T-cell (primary cell): Measurements from ENCODE around the gene TLCD3B. TPM values are rescaled to one million over a fixed set of nuclear protein-coding genes. Genes with fewer than 3 reads are reported as not detected.
A peak's percentile ranks its signal among the peaks of the same experiment; 100 is the strongest.

Experiments
- ATAC-seq, 4 experiments: fragments of 200-7000 bp in 3 of 4; fragments of 150-1000 bp in 1 of 4; cut with Tn5 transposase; replicated peaks in 1 of 4; 1 replicate in 3 of 4; 2 replicates in 1 of 4; pipeline ENCODE4 v1.10.0; 2021; ENCODE audit warnings: moderate library complexity in 3 of 4, mild to moderate bottlenecking in 2 of 4, moderate number of reproducible peaks in 1 of 4
- CTCF ChIA-PET, 2 donors: fragments of 300-600 bp; sonication (Branson Sonifier 250); formaldehyde crosslinking; loops; one replicate each; lab custom pipeline; 2022; ENCODE audit warnings: antibody characterized with exemption in 2 of 2; lab: Charles Lee
- POLR2A ChIA-PET, 2 donors: fragments of 300-600 bp; sonication (Branson Sonifier 250); formaldehyde crosslinking; loops; one replicate each; lab custom pipeline; 2022; ENCODE audit warnings: antibody characterized with exemption in 2 of 2; lab: Charles Lee
- DNase-seq, 35 experiments: peaks; one replicate each; pipeline versions ENCODE4 v3.0.0 to v3.0.0-alpha.2; 2013 to 2023
- H3K27ac ChIP-seq: one replicate; pipeline ENCODE4 v1.5.1; 2013; ENCODE audit warnings: low read length
- H3K27me3 ChIP-seq, 2 experiments: replicated peaks in 1 of 2; 1 replicate in 1 of 2; 2 replicates in 1 of 2; pipeline versions ENCODE4 v1.6.1 to v1.7.0; 2013; ENCODE audit warnings: low read length in 1 of 2, mixed read lengths in 1 of 2; ENCODE audit not compliant: control insufficient read depth in 2 of 2, insufficient read depth in 2 of 2; ENCODE audit errors: extremely low read depth in 1 of 2
- H3K36me3 ChIP-seq, 2 donors: 1 replicate in 1 of 2; 2 replicates in 1 of 2; pipeline versions ENCODE4 v1.6.1 to v1.7.0; 2013; ENCODE audit warnings: low read length in 1 of 2; ENCODE audit not compliant: control insufficient read depth in 2 of 2, insufficient read depth in 1 of 2; ENCODE audit errors: extremely low read depth in 1 of 2
- H3K4me1 ChIP-seq, 2 experiments: 1 replicate in 1 of 2; 2 replicates in 1 of 2; pipeline versions ENCODE4 v1.6.1 to v1.7.0; 2013; ENCODE audit warnings: low read length in 2 of 2, mixed read lengths in 1 of 2; ENCODE audit not compliant: insufficient read depth in 2 of 2, control insufficient read depth in 1 of 2; ENCODE audit errors: extremely low read depth in 1 of 2
- H3K4me3 ChIP-seq, 2 donors: 1 replicate in 1 of 2; 2 replicates in 1 of 2; pipeline versions ENCODE4 v1.5.1 to v1.7.0; 2013; ENCODE audit warnings: mild to moderate bottlenecking in 2 of 2, low read length in 1 of 2, moderate library complexity in 1 of 2; ENCODE audit not compliant: control insufficient read depth in 1 of 2; ENCODE audit errors: extremely low read depth in 1 of 2
- H3K9me3 ChIP-seq: 2 replicates; pipeline ENCODE4 v1.7.0; 2013
- H3K27ac Mint-ChIP-seq, 2 donors: one replicate each; pipeline ENCODE4 v1.8.0; 2020 to 2021; ENCODE audit warnings: mild to moderate bottlenecking in 2 of 2, mixed read lengths in 2 of 2
- H3K27me3 Mint-ChIP-seq, 2 donors: one replicate each; pipeline ENCODE4 v1.8.0; 2021 to 2022; ENCODE audit warnings: mixed read lengths in 2 of 2
- H3K36me3 Mint-ChIP-seq: one replicate; pipeline ENCODE4 v1.8.0; 2021; ENCODE audit warnings: mixed read lengths
- H3K4me1 Mint-ChIP-seq, 3 donors: one replicate each; pipeline ENCODE4 v1.8.0; 2020 to 2022; ENCODE audit warnings: mixed read lengths in 3 of 3, mild to moderate bottlenecking in 1 of 3
- H3K4me3 Mint-ChIP-seq, 3 donors: one replicate each; pipeline ENCODE4 v1.8.0; 2020 to 2022; ENCODE audit warnings: mild to moderate bottlenecking in 3 of 3, mixed read lengths in 3 of 3, moderate library complexity in 3 of 3
- H3K9me3 Mint-ChIP-seq, 3 donors: one replicate each; pipeline ENCODE4 v1.8.0; 2020 to 2022; ENCODE audit warnings: mixed read lengths in 3 of 3
- WGBS: methylation state at CpG from one replicate; pipeline ENCODE4 v1.1.5; 2013; ENCODE audit warnings: missing lambda C conversion rate; ENCODE audit not compliant: insufficient coverage; 5-methylcytosine and 5-hydroxymethylcytosine counted together
- total RNA-seq, 35 experiments: library from RNA in 6 of 35; stranded (reverse) in 6 of 35; fragments of 120-200 nt in 1 of 35; gene quantifications; one replicate each; pipeline versions ENCODE4 v1.2.1 to v1.2.4 and lab custom pipeline; 2013 to 2026

The TLCD3B gene, protein sequence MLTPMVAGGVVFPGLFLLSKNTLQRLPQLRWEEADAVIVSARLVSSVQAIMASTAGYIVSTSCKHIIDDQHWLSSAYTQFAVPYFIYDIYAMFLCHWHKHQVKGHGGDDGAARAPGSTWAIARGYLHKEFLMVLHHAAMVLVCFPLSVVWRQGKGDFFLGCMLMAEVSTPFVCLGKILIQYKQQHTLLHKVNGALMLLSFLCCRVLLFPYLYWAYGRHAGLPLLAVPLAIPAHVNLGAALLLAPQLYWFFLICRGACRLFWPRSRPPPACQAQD
- total RNA-seq = under 1 TPM in 3 of 5 donors, not detected in 2; 0.25 to 0.32 (median 0.25) TPM
- total RNA-seq (2013) = not detected
- total RNA-seq (lab: John Stamatoyannopoulos, UW) = 0 to 0.22 (median 0.06) reads per million in 29 experiments

DNA sequence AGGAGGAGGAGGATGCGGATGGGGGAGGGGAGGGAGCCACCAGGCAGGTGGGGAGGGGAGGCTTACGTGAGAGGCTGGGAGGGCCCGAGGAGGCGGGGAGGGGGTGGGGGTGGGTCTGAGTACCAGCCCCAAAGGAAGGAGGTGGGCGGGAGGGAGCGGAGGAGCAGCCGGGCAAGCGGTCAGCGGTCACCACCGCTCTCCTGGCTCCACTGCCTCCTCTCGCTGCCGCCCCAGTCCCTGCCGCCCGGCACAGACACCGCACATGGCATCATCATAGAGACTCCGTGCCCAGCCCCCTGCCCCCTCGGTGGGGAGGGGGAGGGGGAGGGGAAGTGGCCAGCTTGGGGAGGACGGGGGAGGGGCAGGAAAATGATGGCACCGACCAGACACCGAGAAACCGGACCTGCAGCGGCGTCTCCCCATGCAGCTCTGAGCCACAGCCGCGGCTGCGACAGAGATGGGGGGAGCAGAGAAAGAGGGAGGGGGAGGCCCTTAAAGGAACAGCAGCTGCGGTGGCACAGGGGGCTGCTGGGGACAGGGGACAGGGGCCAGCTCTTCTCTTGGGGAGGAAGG is at the start of gene TLCD3B:
Gene TLCD3B, minus strand, starts transcription at position 431 of the 573 bp plus-strand sequence. CDS start 744 bp downstream, outside the sequence.
- peaks cover 0 to 92% of the 10 kb centered on the region in 2 experiments for H3K27me3 ChIP-seq
- peak within 1 kb of the TSS in 2 of 3 donors; percentile 6 to 66 for H3K4me3 Mint-ChIP-seq
- ChIA-PET CTCF (interaction anchor here (0.6 to 1.3 kb wide), 3 partner anchors 24 to 182 kb away, joined by 4 to 7 read pairs (median 4); no protein-coding TSS in a partner anchor), POLR2A (no interaction called here)
- WGBS = 2% methylated on average over 9 of the region's 27 CpGs
- H3K27ac Mint-ChIP-seq = no peak within 1 kb of the TSS
- H3K9me3 Mint-ChIP-seq = no peaks in the 10 kb centered on the region
- H3K4me1 Mint-ChIP-seq = peaks cover 5 to 19% (median 12%) of the 10 kb centered on the region in 3 donors
- no peaks in the 10 kb centered on the region for H3K36me3 ChIP-seq
- H3K36me3 Mint-ChIP-seq = no peaks in the 10 kb centered on the region
- H3K27me3 Mint-ChIP-seq = peaks cover 40 to 59% of the 10 kb centered on the region in 2 donors
- ATAC-seq = peak in 3 of 4 experiments; percentile 18 to 48 (median 43)
- H3K4me3 ChIP-seq = no peak within 1 kb of the TSS
- no peak for DNase-seq
- H3K4me1 ChIP-seq = peaks cover 0 to 22% of the 10 kb centered on the region in 2 experiments
- no peak within 1 kb of the TSS for H3K27ac ChIP-seq
- no peaks in the 10 kb centered on the region for H3K9me3 ChIP-seq

DNA sequence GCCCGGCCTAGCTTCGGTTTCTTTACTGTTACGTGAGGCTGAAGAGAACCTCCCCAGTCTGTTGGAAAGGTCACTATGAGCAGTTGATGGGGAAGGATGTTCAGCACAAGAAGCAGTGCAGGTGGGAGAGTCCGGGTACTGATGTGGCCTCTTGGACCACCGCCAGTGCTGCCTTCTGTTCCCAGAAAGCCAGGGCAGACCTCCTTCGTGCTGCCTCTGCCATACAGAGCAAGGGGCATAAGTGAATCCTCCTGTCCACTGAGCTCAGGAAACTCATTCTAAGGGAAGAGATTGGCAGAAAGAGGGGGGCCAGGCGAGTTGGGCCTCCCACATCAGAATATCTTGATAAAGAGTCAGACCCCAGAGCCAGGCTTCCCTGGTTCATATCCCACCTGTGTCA is 48.4 kb upstream of the TLCD3B start:
- ChIA-PET CTCF (interaction anchor here in 1 of 2 donors (0.9 kb wide), 1 partner anchor 13 kb away, joined by 3 read pairs; the partner anchor contains the start of gene TBX6), POLR2A (interaction anchor here in 1 of 2 donors (0.5 kb wide), 1 partner anchor 347 kb away, joined by 5 read pairs; no protein-coding TSS in a partner anchor)
- peaks cover 31 to 64% of the 10 kb centered on the region in 2 donors for H3K36me3 ChIP-seq
- Mint-ChIP-seq H3K4me3 (no peak overlapping the region), H3K9me3 (no peaks in the 10 kb centered on the region), H3K4me1 (peaks cover 38 to 52% (median 46%) of the 10 kb centered on the region in 3 donors), H3K36me3 (peaks cover 40% of the 10 kb centered on the region), H3K27ac (peak overlapping the region in 1 of 2 donors; percentile 16), H3K27me3 (no peaks in the 10 kb centered on the region)
- no peaks in the 10 kb centered on the region for H3K9me3 ChIP-seq
- H3K27ac ChIP-seq = no peak overlapping the region
- H3K4me1 ChIP-seq = peaks cover 13 to 52% of the 10 kb centered on the region in 2 experiments
- 93% methylated on average over 6 of the region's 7 CpGs for WGBS
- ATAC-seq = no peak
- H3K4me3 ChIP-seq = no peak overlapping the region
- H3K27me3 ChIP-seq = no peaks in the 10 kb centered on the region
- no peak for DNase-seq

DNA sequence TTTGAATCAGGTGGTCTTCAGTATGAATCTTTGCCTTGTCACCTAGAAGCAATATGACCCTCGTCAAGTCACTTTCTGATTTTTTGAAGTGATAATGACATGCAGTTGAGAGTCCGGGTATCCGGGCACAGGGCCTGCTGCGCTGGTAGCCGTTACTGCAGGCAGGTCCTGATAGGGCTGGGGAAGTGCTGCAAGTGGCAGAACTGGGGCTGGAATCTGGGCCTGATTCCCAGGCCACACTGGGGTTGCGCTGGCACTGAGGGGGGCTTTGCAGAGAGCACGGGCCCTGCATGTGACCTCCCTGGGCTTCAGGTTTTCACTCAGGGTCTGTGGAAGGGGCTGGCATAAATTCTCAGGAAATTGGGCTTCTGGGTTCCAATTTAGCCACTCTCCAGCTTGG is 47.7 kb upstream of the TLCD3B start:
- no peaks in the 10 kb centered on the region for H3K27me3 ChIP-seq
- peaks cover 13 to 52% of the 10 kb centered on the region in 2 experiments for H3K4me1 ChIP-seq
- DNase-seq = no peak
- no peak overlapping the region for H3K27ac Mint-ChIP-seq
- H3K4me1 Mint-ChIP-seq = peaks cover 38 to 49% (median 46%) of the 10 kb centered on the region in 3 donors
- ATAC-seq = no peak
- H3K36me3 Mint-ChIP-seq = peaks cover 35% of the 10 kb centered on the region
- H3K4me3 ChIP-seq = no peak overlapping the region
- H3K4me3 Mint-ChIP-seq = no peak overlapping the region
- H3K9me3 ChIP-seq = no peaks in the 10 kb centered on the region
- H3K27me3 Mint-ChIP-seq = no peaks in the 10 kb centered on the region
- peaks cover 29 to 57% of the 10 kb centered on the region in 2 donors for H3K36me3 ChIP-seq
- H3K9me3 Mint-ChIP-seq = no peaks in the 10 kb centered on the region
- WGBS = 97% methylated on average over 7 of the region's 7 CpGs
- ChIA-PET POLR2A (interaction anchor here (0.5 to 0.6 kb wide), 2 partner anchors 156 to 347 kb away, joined by 4 to 5 read pairs; no protein-coding TSS in a partner anchor), CTCF (interaction anchor here (0.6 to 0.9 kb wide), 2 partner anchors 13 to 20 kb away, joined by 3 read pairs; partner anchors contain the start of gene TBX6 (in 1 of the 2))
- H3K27ac ChIP-seq = no peak overlapping the region

DNA sequence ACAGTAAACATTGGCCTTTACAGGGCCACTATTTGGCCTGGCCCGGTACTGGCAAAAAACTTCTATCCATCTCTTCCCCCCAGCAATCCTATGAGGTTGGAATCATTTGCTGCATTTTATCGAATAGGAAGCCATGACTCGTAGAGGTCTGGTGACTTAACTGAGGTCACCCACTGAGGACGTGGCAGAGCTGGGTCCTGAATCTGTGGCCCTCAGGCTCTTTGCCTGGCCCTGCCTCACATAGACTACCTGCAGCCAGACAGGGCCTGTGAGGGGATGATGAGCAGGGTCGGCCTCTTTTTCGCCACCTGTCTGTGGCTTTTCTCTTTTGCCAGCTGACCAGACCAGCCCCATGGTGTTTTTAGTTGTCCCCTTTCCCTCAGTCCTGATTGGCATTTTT is 46.6 kb upstream of the TLCD3B start:
- Mint-ChIP-seq H3K4me3 (peak overlapping the region; percentile 90 to 96 (median 93)), H3K27ac (peak overlapping the region; percentile 74 to 87), H3K4me1 (peaks cover 38 to 45% (median 43%) of the 10 kb centered on the region in 3 donors), H3K27me3 (no peaks in the 10 kb centered on the region), H3K36me3 (peaks cover 28% of the 10 kb centered on the region), H3K9me3 (no peaks in the 10 kb centered on the region)
- 96% methylated on average over 3 of the region's 6 CpGs for WGBS
- no peak for ATAC-seq
- no peak overlapping the region for H3K4me3 ChIP-seq
- DNase-seq = no peak
- CTCF ChIA-PET = no interaction called here
- POLR2A ChIA-PET = no interaction called here
- H3K27me3 ChIP-seq = no peaks in the 10 kb centered on the region
- peaks cover 13 to 52% of the 10 kb centered on the region in 2 experiments for H3K4me1 ChIP-seq
- no peaks in the 10 kb centered on the region for H3K9me3 ChIP-seq
- H3K27ac ChIP-seq = no peak overlapping the region
- peaks cover 18 to 46% of the 10 kb centered on the region in 2 donors for H3K36me3 ChIP-seq

DNA sequence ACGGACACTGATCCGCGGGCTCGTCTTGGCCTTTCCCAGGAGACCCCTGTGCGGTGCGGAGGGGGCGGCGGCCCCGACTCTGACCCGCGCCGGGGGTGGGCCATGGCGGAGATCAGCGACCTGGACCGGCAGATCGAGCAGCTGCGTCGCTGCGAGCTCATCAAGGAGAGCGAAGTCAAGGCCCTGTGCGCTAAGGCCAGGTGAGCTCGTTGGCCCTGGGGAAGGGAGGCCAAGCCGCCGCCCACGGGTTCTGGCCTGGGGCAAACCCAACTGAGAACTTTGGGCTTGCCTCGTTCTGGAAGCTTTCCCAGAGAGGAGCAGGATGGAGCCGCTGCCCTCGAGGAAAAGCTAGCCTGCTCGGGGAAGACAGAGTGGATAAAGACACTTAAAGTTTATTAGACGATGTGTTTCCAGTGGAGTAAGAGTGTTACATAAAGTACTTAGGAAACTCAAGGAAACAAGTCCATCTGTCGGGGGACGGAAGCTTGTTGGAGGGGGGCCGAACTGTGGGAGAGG is 45.3 kb upstream of the TLCD3B start:
- Mint-ChIP-seq H3K4me1 (peaks cover 38 to 47% (median 43%) of the 10 kb centered on the region in 3 donors), H3K4me3 (peak overlapping the region; percentile 90 to 96 (median 93)), H3K9me3 (no peaks in the 10 kb centered on the region), H3K36me3 (peaks cover 28% of the 10 kb centered on the region), H3K27me3 (no peaks in the 10 kb centered on the region), H3K27ac (peak overlapping the region; percentile 74 to 87)
- 1% methylated on average over 30 of the region's 33 CpGs for WGBS
- DNase-seq = peak in 5 of 35 experiments; percentile 25 to 46 (median 29)
- Histone ChIP-seq H3K9me3 (no peaks in the 10 kb centered on the region), H3K27me3 (no peaks in the 10 kb centered on the region), H3K4me1 (peaks cover 13 to 52% of the 10 kb centered on the region in 2 experiments), H3K27ac (peak overlapping the region; percentile 68), H3K4me3 (peak overlapping the region; percentile 87 to 91), H3K36me3 (peaks cover 10 to 49% of the 10 kb centered on the region in 2 donors)
- POLR2A ChIA-PET = interaction anchor here (0.6 to 1.4 kb wide), 3 partner anchors 11 to 17 kb away, joined by 3 to 6 read pairs (median 5); partner anchors contain the start of gene ALDOA (in 1 of the 2)
- peak; percentile 33 to 44 (median 36) for ATAC-seq
- CTCF ChIA-PET = interaction anchor here in 1 of 2 donors (0.9 to 1.2 kb wide), 3 partner anchors 14 to 17 kb away, joined by 3 to 5 read pairs (median 3); partner anchors contain the start of gene TBX6
